SK-N-SH (cell line): ENCODE data around the gene TAMALIN. TPM values are rescaled to one million over a fixed set of nuclear protein-coding genes. Genes with fewer than 3 reads are reported as not detected.

Experiments used
- CTCF ChIA-PET: fragments of 300-600, 350-600 bp; formaldehyde crosslinking; extraction: SDS; loops from one replicate; lab custom pipeline; 2021; lab: Yijun Ruan, JAX
- POLR2A ChIA-PET: fragments of 350-600 bp; sonication (Branson Sonifier 250); formaldehyde crosslinking; extraction: SDS; loops from one replicate; lab custom pipeline; 2020; ENCODE audit warnings: antibody characterized with exemption, inconsistent platforms; lab: Yijun Ruan, JAX
- DNase-seq: peaks from one replicate; pipeline ENCODE4 v3.0.0; 2012
- H2AFZ ChIP-seq: fragments of 200-600 bp; sonication (generic); 2 replicates; pipeline ENCODE4 v1.8.1; 2016; ENCODE audit warnings: antibody characterized with exemption, mild to moderate bottlenecking, low read depth
- H3F3A ChIP-seq: fragments of 200-600 bp; sonication (generic); replicated peaks from 2 replicates; pipeline ENCODE3; 2016; ENCODE audit warnings: antibody characterized with exemption, mild to moderate bottlenecking; ENCODE audit not compliant: insufficient read depth
- H3K27ac ChIP-seq, 2 experiments: fragments of 200-500 bp in 1 of 2; fragments of 200-600 bp in 1 of 2; sonication (Bioruptor generic) in 1 of 2; sonication (generic), shearing (Covaris generic) in 1 of 2; 2 replicates each; pipeline versions ENCODE4 v1.5.1 to v1.6.1; 2014 to 2016; ENCODE audit warnings: low read depth in 2 of 2, inconsistent platforms in 1 of 2, low read length in 1 of 2, mild to moderate bottlenecking in 1 of 2, mixed read lengths in 1 of 2
- H3K27me3 ChIP-seq: fragments of 200-600 bp; sonication (generic), shearing (Covaris generic); 2 replicates; pipeline ENCODE4 v1.6.1; 2016; ENCODE audit warnings: mixed run types; ENCODE audit not compliant: insufficient read depth
- H3K36me3 ChIP-seq, 2 experiments: fragments of 200-500 bp in 1 of 2; fragments of 200-600 bp in 1 of 2; sonication (Bioruptor generic) in 1 of 2; sonication (generic) in 1 of 2; replicated peaks in 1 of 2; 2 replicates each; pipeline versions ENCODE3 to v1.5.1; 2014 to 2016; ENCODE audit warnings: low read length in 1 of 2, mild to moderate bottlenecking in 1 of 2; ENCODE audit not compliant: insufficient read depth in 2 of 2, control insufficient read depth in 1 of 2
- H3K4me1 ChIP-seq, 2 experiments: fragments of 200-500 bp in 1 of 2; fragments of 200-600 bp in 1 of 2; sonication (Bioruptor generic) in 1 of 2; sonication (generic), shearing (Covaris generic) in 1 of 2; 2 replicates each; pipeline versions ENCODE4 v1.5.1 to v1.6.1; 2014 to 2016; ENCODE audit warnings: low read depth in 1 of 2, low read length in 1 of 2, mixed run types in 1 of 2; ENCODE audit not compliant: insufficient read depth in 2 of 2, control insufficient read depth in 1 of 2
- H3K4me2 ChIP-seq: fragments of 200-600 bp; sonication (generic), shearing (Covaris generic); 2 replicates; pipeline ENCODE4 v1.6.1; 2017; ENCODE audit warnings: mixed run types
- H3K4me3 ChIP-seq, 2 experiments: fragments of 200-500 bp in 1 of 2; fragments of 200-600 bp in 1 of 2; sonication (Bioruptor generic) in 1 of 2; sonication (generic), shearing (Covaris generic) in 1 of 2; 2 replicates each; pipeline versions ENCODE4 v1.5.1 to v1.8.1; 2014 to 2016; ENCODE audit warnings: low read depth in 2 of 2, inconsistent platforms in 1 of 2, low read length in 1 of 2, mild to moderate bottlenecking in 1 of 2, mixed read lengths in 1 of 2, moderate library complexity in 1 of 2
- H3K79me2 ChIP-seq: fragments of 200-600 bp; sonication (generic); 2 replicates; pipeline ENCODE4 v1.8.1; 2017; ENCODE audit warnings: mild to moderate bottlenecking; ENCODE audit not compliant: insufficient read depth
- H3K9ac ChIP-seq: fragments of 200-600 bp; sonication (generic); 2 replicates; pipeline ENCODE4 v1.6.1; 2017; ENCODE audit warnings: mixed run types
- H3K9me2 ChIP-seq: fragments of 200-600 bp; sonication (generic); 2 replicates; pipeline ENCODE4 v1.6.1; 2017; ENCODE audit warnings: mixed run types
- H3K9me3 ChIP-seq: fragments of 200-600 bp; sonication (generic); 2 replicates; pipeline ENCODE4 v1.6.1; 2017; ENCODE audit warnings: mixed run types, mild to moderate bottlenecking, moderate library complexity
- H4K20me1 ChIP-seq: fragments of 200-600 bp; sonication (generic); 2 replicates; pipeline ENCODE4 v1.6.1; 2017; ENCODE audit warnings: mild to moderate bottlenecking, mixed run types; ENCODE audit not compliant: insufficient read depth
- CHD2 ChIP-seq: fragments of 150-350 bp; IDR thresholded peaks from 2 replicates; pipeline ENCODE4 v1.6.1; 2018; ENCODE audit warnings: low read length; ENCODE audit not compliant: partially characterized antibody
- CTCF ChIP-seq: fragments of 200-600 bp; sonication (generic); IDR thresholded peaks from 2 replicates; pipeline ENCODE4 v1.6.1; 2017; ENCODE audit warnings: antibody characterized with exemption, mild to moderate bottlenecking, moderate library complexity
- FOSL2 ChIP-seq: IDR thresholded peaks from 2 replicates; pipeline ENCODE4 v1.4.0; 2012; ENCODE audit warnings: low read depth, mild to moderate bottlenecking, moderate library complexity, borderline replicate concordance
- FOXM1 ChIP-seq: IDR thresholded peaks from 2 replicates; pipeline ENCODE4 v1.4.0; 2012; ENCODE audit warnings: low read depth, mild to moderate bottlenecking
- JUND ChIP-seq: IDR thresholded peaks from 2 replicates; pipeline ENCODE4 v1.4.0; 2012
- NFIC ChIP-seq: IDR thresholded peaks from 2 replicates; pipeline ENCODE4 v1.4.0; 2012; ENCODE audit warnings: borderline replicate concordance
- NRF1 ChIP-seq: IDR thresholded peaks from 2 replicates; pipeline ENCODE4 v1.6.1; 2012; ENCODE audit warnings: low read depth, mild to moderate bottlenecking, low read length
- RCOR1 ChIP-seq: fragments of 150-350 bp; IDR thresholded peaks from 2 replicates; pipeline ENCODE4 v1.6.1; 2017; ENCODE audit warnings: antibody characterized with exemption, low read length
- RXRA ChIP-seq: IDR thresholded peaks from 2 replicates; pipeline ENCODE4 v1.4.0; 2012; ENCODE audit warnings: low read depth, mild to moderate bottlenecking, borderline replicate concordance
- SIN3A ChIP-seq: IDR thresholded peaks from 2 replicates; pipeline ENCODE4 v1.6.1; 2012; ENCODE audit warnings: low read depth, mild to moderate bottlenecking, low read length, moderate library complexity, borderline replicate concordance
- USF2 ChIP-seq: fragments of 150-350 bp; IDR thresholded peaks from 2 replicates; pipeline ENCODE4 v1.6.1; 2017; ENCODE audit warnings: antibody characterized with exemption, low read length, low read depth, borderline replicate concordance
- WGBS: methylation state at CpG from one replicate; pipeline ENCODE4 v1.1.6; 2017; ENCODE audit warnings: low lambda C conversion rate; 5-methylcytosine and 5-hydroxymethylcytosine counted together
- polyA plus RNA-seq, 3 experiments: library from polyadenylated mRNA; depleted of rRNA; stranded (reverse); fragments of >200 nt; gene quantifications; 2 replicates each; pipeline ENCODE4 v1.2.3, GENCODE V29; 2012

TAMALIN gene
- polyA plus RNA-seq, 1 of the 3 experiments (the other 2 are of a cell fraction) = 2.4 TPM

- TF ChIP-seq CTCF (no peak), SIN3A (no peak), FOXM1 (no peak), NRF1 (peak; percentile 48), RXRA (no peak), JUND (no peak), CHD2 (no peak)
Observed at GRCh38 chr12:52032804-52033445, 26.2 kb downstream of the TAMALIN start (continued).

GRCh38 chr12:52033446-52034140 is 26.8 kb downstream of the TAMALIN start:
- Histone ChIP-seq H3K79me2 (peaks cover 14% of the 10 kb centered on the region), H2AFZ (no peak overlapping the region), H3K9me2 (no peaks in the 10 kb centered on the region), H3K9me3 (no peaks in the 10 kb centered on the region), H3K36me3 (no peaks in the 10 kb centered on the region), H3K9ac (peak overlapping the region; percentile 44), H3K4me2 (peak overlapping the region; percentile 69), H3K27ac (peak overlapping the region; percentile 68 to 71), H3K27me3 (no peaks in the 10 kb centered on the region), H3K4me1 (peaks cover 6 to 30% of the 10 kb centered on the region in 2 experiments; a peak in 3 of 4 replicates), H4K20me1 (no peaks in the 10 kb centered on the region), H3K4me3 (peak overlapping the region in 1 of 2 experiments; percentile 23; a peak in 3 of 4 replicates), H3F3A (peaks cover 13% of the 10 kb centered on the region)
- TF ChIP-seq FOXM1 = no peak
- no peak for TF ChIP-seq RXRA
- no peak for TF ChIP-seq SIN3A
- TF ChIP-seq FOSL2 = no peak
- no peak for TF ChIP-seq USF2
- no peak for TF ChIP-seq RCOR1
- TF ChIP-seq NFIC = no peak
- WGBS = 92% methylated on average over 13 of the region's 13 CpGs
- ChIA-PET POLR2A (interaction anchor here (0.7 to 1.4 kb wide), 7 partner anchors 11 to 1346 kb away, joined by 3 to 10 read pairs (median 3); partner anchors contain the start of genes ATG101 and SP1), CTCF (interaction anchor here (0.9 to 30.2 kb wide), 6 partner anchors 7 to 58 kb away, joined by 3 to 949 read pairs (median 104); partner anchors contain the start of genes ATG101, NR4A1 and SMIM41)
- no peak for DNase-seq
